HG03103 (cell line): ENCODE results near the gene CALML6.

Experiments used
- ATAC-seq: cut with Tn5 transposase; IDR thresholded peaks from one replicate; pipeline ENCODE4 v1.9.1; 2021; ENCODE audit warnings: low read depth; ENCODE audit not compliant: unreplicated experiment

The CALML6 gene

GRCh38 chr1:1910033-1910465 is 5.0 kb upstream of the CALML6 start:
- no peak for ATAC-seq

GRCh38 chr1:1910651-1911331 is 4.3 kb upstream of the CALML6 start:
- no peak for ATAC-seq

DNA sequence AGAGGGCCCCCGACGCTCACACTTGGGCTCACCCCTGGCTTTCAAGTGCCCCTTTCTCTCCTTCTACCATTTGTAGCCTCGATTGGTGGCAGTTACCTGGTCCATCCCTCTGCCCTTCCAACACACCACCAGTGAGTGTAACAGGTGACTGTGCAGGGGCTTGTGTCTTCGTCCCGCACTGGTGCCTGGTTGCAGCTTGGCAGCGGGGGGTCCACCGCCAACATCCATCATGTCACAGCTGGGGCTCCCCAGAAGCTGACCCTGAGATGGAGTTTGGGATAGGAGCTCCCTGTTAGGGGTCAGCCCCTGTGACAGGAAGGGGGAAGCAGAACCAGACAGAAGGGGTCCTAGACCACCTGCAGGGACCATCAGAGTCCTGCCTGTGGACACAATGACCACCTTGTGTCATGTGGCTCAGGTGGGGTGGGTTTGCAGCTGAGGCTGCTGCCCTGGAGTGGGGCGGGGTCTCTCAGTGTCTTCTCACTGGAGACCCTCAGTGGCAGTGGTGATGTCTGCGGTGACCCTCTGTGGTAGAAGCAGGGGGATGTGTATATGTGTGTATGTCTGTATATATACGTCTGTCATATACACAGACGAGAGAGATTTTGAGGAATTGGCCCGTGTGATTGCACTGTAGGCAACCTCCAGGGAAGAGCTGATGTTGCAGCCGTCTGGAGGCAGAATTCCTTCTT is 3.6 kb upstream of the CALML6 start:
- ATAC-seq = no peak

DNA sequence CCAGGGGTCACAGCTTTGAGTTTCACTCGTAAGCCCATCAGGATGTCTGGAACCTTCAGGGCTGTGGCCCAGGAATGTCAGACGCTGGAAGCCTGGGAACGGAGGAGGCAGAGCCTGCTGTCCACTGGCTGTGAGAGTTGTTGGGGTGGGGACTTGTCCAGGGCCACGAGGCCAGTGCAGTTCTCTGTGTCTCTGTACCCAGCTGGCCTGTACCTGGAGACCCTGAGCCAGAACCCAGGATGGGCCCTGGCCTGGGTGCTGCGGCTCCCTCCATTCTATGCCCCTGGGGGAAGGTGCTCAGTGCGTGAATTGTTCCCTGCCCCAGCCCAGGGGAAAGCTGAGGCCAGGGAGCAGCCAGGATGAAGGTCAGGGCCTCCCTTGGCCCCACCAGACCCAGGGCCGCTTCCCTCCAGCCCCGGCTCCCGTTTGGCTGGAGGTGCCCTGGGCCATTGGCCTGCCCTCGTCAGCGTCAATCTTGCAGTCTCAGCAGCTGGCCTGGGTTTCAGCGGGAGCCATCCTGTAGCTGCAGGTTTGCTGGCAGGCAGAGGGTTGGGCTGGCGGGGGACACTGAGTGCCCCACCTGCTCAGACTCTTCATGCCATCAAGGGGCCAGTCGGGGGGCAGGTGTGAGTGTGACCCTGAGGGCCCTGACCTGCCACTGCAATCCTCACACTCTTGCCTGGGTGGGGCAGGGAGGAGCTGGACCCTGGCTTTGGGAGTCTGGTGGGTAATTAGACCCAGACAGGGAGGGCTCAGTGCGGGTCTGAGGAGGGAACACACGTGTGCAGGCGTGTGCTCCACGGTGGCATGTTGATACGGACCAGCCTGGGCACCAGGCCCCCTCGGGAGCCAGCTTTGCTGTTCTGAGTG is 724 bp upstream of the CALML6 start:
- ATAC-seq = no peak

- ATAC-seq = no peak
These were observed 1.1 kb downstream of the CALML6 start for GRCh38 chr1:1915911-1916840.

DNA sequence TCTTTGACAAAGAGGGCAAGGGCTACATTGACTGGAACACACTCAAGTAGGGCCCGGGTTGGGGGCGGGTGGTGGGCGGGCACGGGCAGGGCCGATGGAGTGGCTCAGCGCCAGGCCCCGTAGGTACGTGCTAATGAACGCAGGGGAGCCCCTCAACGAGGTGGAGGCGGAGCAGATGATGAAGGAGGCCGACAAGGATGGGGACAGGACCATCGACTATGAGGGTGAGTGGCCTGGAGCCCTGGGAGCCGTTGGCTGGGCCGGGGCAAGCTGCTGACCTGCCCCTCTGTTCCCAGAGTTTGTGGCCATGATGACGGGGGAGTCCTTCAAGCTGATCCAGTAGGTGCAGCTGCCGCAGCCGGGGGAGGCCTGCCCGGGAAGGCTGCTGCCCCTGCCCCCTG is 1.8 kb downstream of the CALML6 start:
- no peak for ATAC-seq

DNA sequence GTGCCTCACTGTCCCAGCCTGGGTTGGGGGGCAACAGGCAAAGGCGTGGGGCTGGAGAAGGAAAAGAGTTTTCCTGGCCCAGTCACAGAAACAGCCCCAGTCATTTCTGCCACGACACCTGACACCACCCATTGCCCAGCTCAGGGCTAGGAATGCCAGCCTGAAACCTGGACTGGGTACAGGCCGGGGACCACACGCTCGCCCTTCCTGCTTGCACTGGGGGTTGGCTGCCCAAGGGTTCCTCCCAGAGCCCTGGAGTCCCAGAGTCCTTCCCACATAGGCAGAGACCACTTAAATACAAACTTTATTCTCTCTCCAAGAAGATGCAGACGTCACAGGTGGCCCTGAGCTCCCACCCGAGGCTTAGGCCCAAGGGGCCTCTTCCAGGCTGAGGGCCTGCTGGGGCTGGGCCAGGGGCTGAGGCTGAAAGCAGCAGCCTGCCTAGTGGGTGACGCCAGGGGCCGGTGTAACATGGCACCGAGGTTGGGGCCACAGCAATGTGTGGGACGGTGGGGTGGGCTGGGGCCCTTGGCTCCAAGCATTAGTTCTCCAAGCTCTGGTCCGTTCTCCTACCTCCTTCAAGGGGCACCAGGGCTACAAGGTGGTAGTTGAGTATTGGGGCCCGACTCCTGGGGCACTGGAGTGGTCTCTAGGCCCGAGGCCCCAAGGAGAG is 2.4 kb downstream of the CALML6 start:
- ATAC-seq = no peak

- ATAC-seq = no peak
These were observed 3.2 kb downstream of the CALML6 start for GRCh38 chr1:1917995-1918900.

DNA sequence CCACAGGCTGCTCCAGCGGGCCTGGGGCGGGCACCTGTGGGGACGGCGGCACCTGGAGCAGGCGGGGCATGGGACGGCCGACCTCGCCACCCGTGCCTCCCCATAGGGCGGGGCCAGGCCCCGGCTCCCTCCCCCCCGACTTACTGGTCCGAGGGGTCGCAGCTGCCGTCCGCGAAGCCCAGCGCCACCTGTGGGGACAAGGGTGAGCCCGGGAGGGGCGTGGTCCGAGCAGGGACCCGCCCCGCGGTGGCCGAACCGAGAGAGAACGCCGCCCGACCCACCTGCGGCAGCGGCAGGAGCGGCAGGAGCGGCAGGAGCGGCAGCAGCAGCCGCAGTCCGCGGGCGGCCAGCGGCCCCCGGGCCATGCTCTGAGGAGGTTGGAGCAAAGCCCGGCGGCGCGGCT is 3.8 kb downstream of the CALML6 start, which contains the start of gene TMEM52:
Gene TMEM52, minus strand, starts transcription at position 379 of the 403 bp plus-strand sequence. Its CDS starts 14 bp downstream, at position 365.
- no peak for ATAC-seq

GRCh38 chr1:1919304-1920056 is 4.4 kb downstream of the CALML6 start:
- peak; percentile 77 for ATAC-seq

DNA sequence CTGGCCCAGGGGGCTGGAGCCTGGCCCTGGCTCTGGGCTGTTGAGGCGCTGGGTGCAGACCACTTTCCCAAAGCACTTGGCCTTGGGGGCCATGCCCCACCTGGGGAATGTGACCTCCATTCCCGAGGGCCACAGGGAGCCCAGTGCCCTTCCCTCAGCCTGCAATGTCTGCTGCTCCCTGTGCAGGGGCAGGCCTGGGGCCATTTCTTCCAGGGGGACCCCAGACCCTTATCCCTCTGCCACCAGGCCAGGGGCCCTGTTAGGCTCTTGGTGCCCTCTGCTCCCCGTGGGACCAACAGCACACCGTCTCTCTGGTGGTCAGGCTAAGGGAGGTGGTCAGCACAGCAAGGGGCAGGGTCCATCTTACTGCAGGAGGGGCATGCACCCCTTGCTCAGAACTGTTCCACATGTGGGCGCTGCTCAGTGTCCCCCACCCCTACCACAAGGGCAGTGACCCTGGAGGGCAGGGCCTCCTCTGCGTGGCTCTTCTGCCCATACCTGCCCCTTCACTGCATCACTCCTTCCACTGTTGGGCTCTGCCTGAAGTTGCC is 5.1 kb downstream of the CALML6 start:
- ATAC-seq = no peak

DNA sequence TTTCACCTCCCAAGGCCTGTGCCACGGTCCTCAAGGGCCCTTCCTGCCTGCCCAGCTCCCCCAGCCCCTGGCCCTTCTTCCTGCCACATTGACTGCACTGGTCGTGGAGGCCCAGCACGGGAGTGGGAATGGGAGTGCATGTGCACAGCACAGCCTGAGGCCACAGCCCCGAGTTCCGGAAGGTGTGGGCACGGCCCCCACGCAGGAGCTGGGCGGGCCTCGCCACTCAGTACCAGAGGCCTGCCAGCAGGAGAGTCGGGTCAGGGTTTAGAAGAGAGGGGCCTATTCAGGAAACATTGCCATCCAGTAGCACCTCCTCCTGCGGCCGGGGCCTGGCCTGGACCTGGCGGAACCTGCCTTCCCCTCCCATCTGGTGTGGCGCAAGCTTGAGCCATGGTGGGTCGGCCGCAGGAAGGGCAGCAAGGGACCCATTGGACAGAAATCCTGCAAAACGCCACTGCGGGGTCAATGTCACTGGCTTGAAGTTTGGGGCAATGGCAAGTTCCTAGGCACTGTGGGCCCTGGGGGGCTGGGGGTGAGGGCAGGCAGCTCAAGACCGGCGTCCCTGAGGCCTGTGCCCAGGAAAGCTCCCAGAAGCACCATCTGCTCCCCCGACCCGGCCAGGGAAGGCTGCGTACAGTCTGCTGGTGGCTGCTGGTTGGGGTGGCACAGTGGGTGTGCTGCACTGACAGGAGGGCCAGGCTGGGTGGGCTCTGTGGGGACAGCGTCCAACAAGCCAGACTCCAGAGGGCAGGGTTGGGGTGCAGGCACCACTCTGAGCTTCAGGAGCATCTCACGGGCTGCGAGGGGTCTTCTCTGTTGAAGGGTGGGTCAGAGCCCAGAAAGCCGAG is 5.8 kb downstream of the CALML6 start:
- no peak for ATAC-seq

GRCh38 chr1:1921459-1921862 is 6.4 kb downstream of the CALML6 start:
- ATAC-seq = no peak

GRCh38 chr1:1921901-1922701 is 7.0 kb downstream of the CALML6 start:
- ATAC-seq = no peak

- no peak for ATAC-seq
These were observed 7.6 kb downstream of the CALML6 start for GRCh38 chr1:1922702-1922955.
